HepG2 (cell line): ENCODE measurements around the gene FRMD3. TPM values are rescaled to one million over a fixed set of nuclear protein-coding genes. Genes with fewer than 3 reads are reported as not detected.

Experiments used
- ELF1 ChIP-seq: sonication (generic); formaldehyde crosslinking; IDR thresholded peaks from 2 replicates; pipeline ENCODE4 v1.4.0; 2020; ENCODE audit warnings: missing genetic modification reagents
- FOXO1 ChIP-seq: sonication (generic); formaldehyde crosslinking; IDR thresholded peaks from 2 replicates; pipeline ENCODE4 v1.4.0; 2020; ENCODE audit warnings: missing genetic modification reagents
- HDAC2 ChIP-seq: sonication (generic); formaldehyde crosslinking; IDR thresholded peaks from 2 replicates; pipeline ENCODE4 v1.4.0; 2020; ENCODE audit warnings: missing genetic modification reagents
- HOXA3 ChIP-seq: sonication (generic); formaldehyde crosslinking; IDR thresholded peaks from 2 replicates; pipeline ENCODE4 v1.5.0; 2020; ENCODE audit warnings: missing genetic modification reagents
- IRF1 ChIP-seq: sonication (generic); formaldehyde crosslinking; IDR thresholded peaks from 2 replicates; pipeline ENCODE4 v1.4.0; 2020; ENCODE audit warnings: low read depth, mild to moderate bottlenecking, missing genetic modification reagents
- MAFG ChIP-seq: sonication (generic); formaldehyde crosslinking; IDR thresholded peaks from 2 replicates; pipeline ENCODE4 v1.5.1; 2020; ENCODE audit warnings: mild to moderate bottlenecking, missing genetic modification reagents
- MYPOP ChIP-seq: sonication (generic); formaldehyde crosslinking; IDR thresholded peaks from 2 replicates; pipeline ENCODE4 v1.8.1; 2023; ENCODE audit warnings: mild to moderate bottlenecking, moderate library complexity, missing genetic modification reagents
- NR2F1 ChIP-seq, 2 experiments: fragments of 450-650 bp in 1 of 2; formaldehyde crosslinking in 1 of 2; IDR thresholded peaks; 2 replicates each; pipeline versions ENCODE4 v1.5.0 to v1.6.1; 2016 to 2020; ENCODE audit warnings: mild to moderate bottlenecking in 1 of 2, missing compliant biosample characterization in 1 of 2, missing genetic modification reagents in 1 of 2, moderate library complexity in 1 of 2
- PREB ChIP-seq: sonication (generic); formaldehyde crosslinking; IDR thresholded peaks from 2 replicates; pipeline ENCODE4 v1.4.0; 2020; ENCODE audit warnings: missing genetic modification reagents
- SALL1 ChIP-seq: sonication (generic); formaldehyde crosslinking; IDR thresholded peaks from 2 replicates; pipeline ENCODE4 v1.8.0; 2022; ENCODE audit warnings: mild to moderate bottlenecking, missing genetic modification reagents
- SAP130 ChIP-seq: IDR thresholded peaks from 2 replicates; pipeline ENCODE4 v1.6.1; 2016; ENCODE audit warnings: low read depth
- SMC3 ChIP-seq: IDR thresholded peaks from 2 replicates; pipeline ENCODE4 v1.6.1; 2011; ENCODE audit warnings: low read length, improper control_type of control experiment
- SPEN ChIP-seq: sonication (generic); formaldehyde crosslinking; IDR thresholded peaks from 2 replicates; pipeline ENCODE4 v1.5.1; 2020; ENCODE audit warnings: low read depth, mild to moderate bottlenecking, missing genetic modification reagents
- TEF ChIP-seq: sonication (generic); formaldehyde crosslinking; IDR thresholded peaks from 2 replicates; pipeline ENCODE4 v1.5.0; 2020; ENCODE audit warnings: missing genetic modification reagents
- UBTF ChIP-seq: sonication (generic); formaldehyde crosslinking; IDR thresholded peaks from 2 replicates; pipeline ENCODE4 v1.4.0; 2020; ENCODE audit warnings: mild to moderate bottlenecking, missing genetic modification reagents
- ZNF138 ChIP-seq: sonication (generic); formaldehyde crosslinking; IDR thresholded peaks from 2 replicates; pipeline ENCODE4 v1.5.0; 2020; ENCODE audit warnings: mild to moderate bottlenecking, low read depth, missing genetic modification reagents
- ZNF205 ChIP-seq: IDR thresholded peaks from 2 replicates; pipeline ENCODE4 v1.6.1; 2018; ENCODE audit warnings: missing biosample characterization, missing genetic modification reagents
- ZNF563 ChIP-seq: sonication (generic); formaldehyde crosslinking; IDR thresholded peaks from 2 replicates; pipeline ENCODE4 v1.8.0; 2022; ENCODE audit warnings: mild to moderate bottlenecking, moderate library complexity, missing genetic modification reagents
- ZNF580 ChIP-seq: IDR thresholded peaks from 2 replicates; pipeline ENCODE4 v1.6.1; 2016; ENCODE audit warnings: low read depth, borderline replicate concordance
- ZNF614 ChIP-seq: IDR thresholded peaks from 2 replicates; pipeline ENCODE4 v1.6.1; 2018; ENCODE audit warnings: missing biosample characterization, missing genetic modification reagents, inconsistent platforms, borderline replicate concordance
- ZNF746 ChIP-seq: sonication (generic); formaldehyde crosslinking; IDR thresholded peaks from 2 replicates; pipeline ENCODE4 v1.8.0; 2022; ENCODE audit warnings: mild to moderate bottlenecking, missing genetic modification reagents
- ZNF781 ChIP-seq: sonication (generic); formaldehyde crosslinking; IDR thresholded peaks from 2 replicates; pipeline ENCODE4 v1.5.1; 2020; ENCODE audit warnings: borderline replicate concordance, mild to moderate bottlenecking, missing genetic modification reagents; ENCODE audit errors: not compliant biosample characterization
- polyA plus RNA-seq, 8 experiments: library from polyadenylated mRNA; depleted of rRNA in 3 of 8; stranded (reverse) in 7 of 8; unstranded in 1 of 8; fragments of >200 nt; fragmentation: Illumina TruSeq in 4 of 8; extraction: Trizol in 4 of 8; gene quantifications; 2 replicates each; pipeline versions ENCODE4 v1.2.1 to v1.2.3, GENCODE V29; 2011 to 2016; ENCODE audit warnings: low read depth in 4 of 8, missing spikeins in 1 of 8, mixed read lengths in 1 of 8; ENCODE audit not compliant: insufficient read depth in 1 of 8
- total RNA-seq, 5 experiments: library from RNA; depleted of rRNA; stranded (reverse); fragments of >200 nt; fragmentation: Illumina TruSeq; extraction: Trizol; gene quantifications; 2 replicates each; pipeline ENCODE4 v1.2.3, GENCODE V29; 2016; ENCODE audit warnings: low read depth in 1 of 5

The FRMD3 gene
- total and polyA plus RNA-seq, 2 of the 13 experiments (the other 11 are each of a cell fraction or from before 2014, with no cell fraction given): 3.2 to 7.7 TPM

- TF ChIP-seq FOXO1 (CRISPR knock-in tag) (no peak), SMC3 (peak; percentile 85), ZNF205 (no peak), HDAC2 (CRISPR knock-in tag) (no peak), ELF1 (CRISPR knock-in tag) (peak; percentile 53; the same call in 1 of the 2 replicates), ZNF614 (CRISPR knock-in tag) (no peak), IRF1 (CRISPR knock-in tag) (no peak), MAFG (CRISPR knock-in tag) (no peak), NR2F1 (CRISPR knock-in tag; IDR thresholded peaks at IDR 0.05) (no peak), ZNF563 (no peak), SPEN (0 out of 2 replicates have a peak, but pooled peaks have one; percentile 11), SAP130 (peak; percentile 22; the same call in 1 of the 2 replicates), ZNF746 (CRISPR knock-in tag) (no peak), SALL1 (0 out of 2 replicates have a peak, but pooled peaks have one; percentile 21), TEF (CRISPR knock-in tag) (no peak), PREB (CRISPR knock-in tag) (no peak), UBTF (no peak), ZNF781 (CRISPR knock-in tag) (no peak), ZNF580 (CRISPR knock-in tag) (0 out of 2 replicates have a peak, but pooled peaks have one; percentile 53), HOXA3 (CRISPR knock-in tag) (0 out of 2 replicates have a peak, but pooled peaks have one; percentile 13), MYPOP (CRISPR knock-in tag) (0 out of 2 replicates have a peak, but pooled peaks have one; percentile 51), ZNF138 (no peak)
Observed at GRCh38 chr9:83219154-83219923, 318.9 kb downstream of the FRMD3 start (continued).
